ENCODE results near the gene UMAD1.

DNA sequence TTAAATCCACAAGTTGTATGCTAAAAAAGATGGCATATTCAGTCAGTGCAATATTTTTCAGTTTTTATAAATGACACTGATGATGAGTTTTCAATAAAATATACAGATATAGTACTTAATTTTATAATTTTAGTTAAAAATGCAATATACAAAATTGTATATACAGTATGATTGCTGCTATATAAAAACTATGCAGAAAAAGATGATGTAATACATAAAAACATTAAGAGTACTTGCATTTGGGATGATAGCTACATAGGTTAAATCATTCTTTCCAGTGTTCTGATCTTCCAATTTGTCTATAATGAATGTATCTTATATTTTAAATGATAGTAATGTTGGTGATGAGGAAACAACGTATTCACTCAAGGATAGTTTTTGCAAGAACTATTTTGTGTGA, 169.8 kb downstream of the UMAD1 start:
- TF ChIP-seq CTCF (IDR thresholded peaks at IDR 0.05; ENCODE audit: insufficient read depth, low read depth, low read length), result no peak
- TF ChIP-seq EZH2 (IDR thresholded peaks at IDR 0.05; ENCODE audit: insufficient read depth, low read length), result no peak
